ENCODE results near the gene C3AR1. TPM values are rescaled to one million over a fixed set of nuclear protein-coding genes. Genes with fewer than 3 reads are reported as not detected.

The C3AR1 gene
- total RNA-seq, 2 donors from 2014 or later, result 21.2 to 25.5 TPM

- TF ChIP-seq CTCF (IDR thresholded peaks at IDR 0.05), result no peak
- Histone ChIP-seq H3K27ac (peak overlapping the region; percentile 80 to 91), H3K27me3 (replicated peaks; ENCODE audit: insufficient read depth) (no peaks in the 10 kb centered on the region), H3K9me3 (no peaks in the 10 kb centered on the region), H3K36me3 (no peaks in the 10 kb centered on the region), H3K4me3 (peak overlapping the region; percentile 74), H3K4me1 (ENCODE audit: control insufficient read depth in 1 of 2, low read depth in 2 of 2) (peaks cover 19 to 28% of the 10 kb centered on the region in 2 donors)
- ATAC-seq (ENCODE audit: insufficient number of reproducible peaks, low FRiP score, low read depth) (no peak), DNase-seq (ENCODE audit: low spot score) (no peak)
Measured at GRCh38 chr12:8082808-8083100, 16.6 kb upstream of the C3AR1 start.

GRCh38 chr12:8081251-8081920 is 15.2 kb upstream of the C3AR1 start:
- ATAC-seq (ENCODE audit: insufficient number of reproducible peaks, low FRiP score, low read depth) (peak; percentile 25), DNase-seq (ENCODE audit: low spot score) (no peak)
- Histone ChIP-seq H3K9me3 (no peaks in the 10 kb centered on the region), H3K36me3 (no peaks in the 10 kb centered on the region), H3K4me1 (ENCODE audit: control insufficient read depth in 1 of 2, low read depth in 2 of 2) (peaks cover 13 to 28% of the 10 kb centered on the region in 2 donors), H3K27ac (peak overlapping the region; percentile 80 to 91), H3K27me3 (replicated peaks; ENCODE audit: insufficient read depth) (no peaks in the 10 kb centered on the region), H3K4me3 (peak overlapping the region; percentile 74)
- no peak for TF ChIP-seq CTCF (IDR thresholded peaks at IDR 0.05)

- no peak for TF ChIP-seq CTCF (IDR thresholded peaks at IDR 0.05)
- Histone ChIP-seq H3K27ac (peak overlapping the region in 1 of 2 donors; percentile 80), H3K9me3 (no peaks in the 10 kb centered on the region), H3K4me1 (ENCODE audit: control insufficient read depth in 1 of 2, low read depth in 2 of 2) (peaks cover 13 to 28% of the 10 kb centered on the region in 2 donors), H3K4me3 (no peak overlapping the region), H3K36me3 (no peaks in the 10 kb centered on the region), H3K27me3 (replicated peaks; ENCODE audit: insufficient read depth) (no peaks in the 10 kb centered on the region)
- ATAC-seq (ENCODE audit: insufficient number of reproducible peaks, low FRiP score, low read depth), result no peak
- DNase-seq (ENCODE audit: low spot score), result no peak
Measured at GRCh38 chr12:8080120-8080519, 14.0 kb upstream of the C3AR1 start.

GRCh38 chr12:8078916-8079315 is 12.8 kb upstream of the C3AR1 start:
- peak overlapping the region in 1 of 2 donors; percentile 24 for H3K27ac ChIP-seq
- H3K4me3 ChIP-seq, result no peak overlapping the region
- H3K27me3 ChIP-seq (replicated peaks; ENCODE audit: insufficient read depth), result no peaks in the 10 kb centered on the region
- no peaks in the 10 kb centered on the region for H3K36me3 ChIP-seq
- DNase-seq (ENCODE audit: low spot score), result no peak
- peaks cover 13 to 22% of the 10 kb centered on the region in 2 donors for H3K4me1 ChIP-seq (ENCODE audit: control insufficient read depth in 1 of 2, low read depth in 2 of 2)
- TF ChIP-seq CTCF (IDR thresholded peaks at IDR 0.05), result no peak
- ATAC-seq (ENCODE audit: insufficient number of reproducible peaks, low FRiP score, low read depth), result no peak
- H3K9me3 ChIP-seq, result no peaks in the 10 kb centered on the region

- Histone ChIP-seq H3K9me3 (no peaks in the 10 kb centered on the region), H3K36me3 (no peaks in the 10 kb centered on the region), H3K27ac (peak overlapping the region in 1 of 2 donors; percentile 24), H3K4me1 (ENCODE audit: control insufficient read depth in 1 of 2, low read depth in 2 of 2) (peaks cover 13 to 17% of the 10 kb centered on the region in 2 donors), H3K27me3 (replicated peaks; ENCODE audit: insufficient read depth) (no peaks in the 10 kb centered on the region), H3K4me3 (no peak overlapping the region)
- no peak for DNase-seq (ENCODE audit: low spot score)
- peak; percentile 20 for TF ChIP-seq CTCF (IDR thresholded peaks at IDR 0.05)
- no peak for ATAC-seq (ENCODE audit: insufficient number of reproducible peaks, low FRiP score, low read depth)
Measured at GRCh38 chr12:8078398-8078797, 12.2 kb upstream of the C3AR1 start.
